DOHH2 (cell line): ENCODE measurements around the gene KIAA1671.

Experiments used
- EZH2phosphoT487 ChIP-seq: fragments of 200-600 bp; sonication (generic); IDR thresholded peaks from 2 replicates; pipeline ENCODE4 v1.6.1; 2017; ENCODE audit warnings: borderline replicate concordance, mild to moderate bottlenecking, antibody characterized with exemption, low read length, moderate library complexity, mixed read lengths
- TF ChIP-seq, protein P1 (sequence below): fragments of 200-600 bp; sonication (generic); IDR thresholded peaks from one replicate; pipeline ENCODE4 v1.5.1; 2014; ENCODE audit warnings: antibody characterized with exemption, mild to moderate bottlenecking, low read depth, low read length; ENCODE audit not compliant: poor library complexity, severe bottlenecking

GRCh38 chr22:25125693-25126357 lies 173.3 kb downstream of the KIAA1671 start:
- TF ChIP-seq, protein P1, sequence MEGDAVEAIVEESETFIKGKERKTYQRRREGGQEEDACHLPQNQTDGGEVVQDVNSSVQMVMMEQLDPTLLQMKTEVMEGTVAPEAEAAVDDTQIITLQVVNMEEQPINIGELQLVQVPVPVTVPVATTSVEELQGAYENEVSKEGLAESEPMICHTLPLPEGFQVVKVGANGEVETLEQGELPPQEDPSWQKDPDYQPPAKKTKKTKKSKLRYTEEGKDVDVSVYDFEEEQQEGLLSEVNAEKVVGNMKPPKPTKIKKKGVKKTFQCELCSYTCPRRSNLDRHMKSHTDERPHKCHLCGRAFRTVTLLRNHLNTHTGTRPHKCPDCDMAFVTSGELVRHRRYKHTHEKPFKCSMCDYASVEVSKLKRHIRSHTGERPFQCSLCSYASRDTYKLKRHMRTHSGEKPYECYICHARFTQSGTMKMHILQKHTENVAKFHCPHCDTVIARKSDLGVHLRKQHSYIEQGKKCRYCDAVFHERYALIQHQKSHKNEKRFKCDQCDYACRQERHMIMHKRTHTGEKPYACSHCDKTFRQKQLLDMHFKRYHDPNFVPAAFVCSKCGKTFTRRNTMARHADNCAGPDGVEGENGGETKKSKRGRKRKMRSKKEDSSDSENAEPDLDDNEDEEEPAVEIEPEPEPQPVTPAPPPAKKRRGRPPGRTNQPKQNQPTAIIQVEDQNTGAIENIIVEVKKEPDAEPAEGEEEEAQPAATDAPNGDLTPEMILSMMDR, result no peak
- no peak for TF ChIP-seq EZH2phosphoT487
